GM18517 (cell line): ENCODE results near the gene PHF5A.

Experiments
- ATAC-seq: cut with Tn5 transposase; IDR thresholded peaks from one replicate; pipeline ENCODE4 v1.9.1; 2021; ENCODE audit warnings: mild to moderate bottlenecking, moderate library complexity; ENCODE audit not compliant: unreplicated experiment

PHF5A gene, protein sequence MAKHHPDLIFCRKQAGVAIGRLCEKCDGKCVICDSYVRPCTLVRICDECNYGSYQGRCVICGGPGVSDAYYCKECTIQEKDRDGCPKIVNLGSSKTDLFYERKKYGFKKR

DNA sequence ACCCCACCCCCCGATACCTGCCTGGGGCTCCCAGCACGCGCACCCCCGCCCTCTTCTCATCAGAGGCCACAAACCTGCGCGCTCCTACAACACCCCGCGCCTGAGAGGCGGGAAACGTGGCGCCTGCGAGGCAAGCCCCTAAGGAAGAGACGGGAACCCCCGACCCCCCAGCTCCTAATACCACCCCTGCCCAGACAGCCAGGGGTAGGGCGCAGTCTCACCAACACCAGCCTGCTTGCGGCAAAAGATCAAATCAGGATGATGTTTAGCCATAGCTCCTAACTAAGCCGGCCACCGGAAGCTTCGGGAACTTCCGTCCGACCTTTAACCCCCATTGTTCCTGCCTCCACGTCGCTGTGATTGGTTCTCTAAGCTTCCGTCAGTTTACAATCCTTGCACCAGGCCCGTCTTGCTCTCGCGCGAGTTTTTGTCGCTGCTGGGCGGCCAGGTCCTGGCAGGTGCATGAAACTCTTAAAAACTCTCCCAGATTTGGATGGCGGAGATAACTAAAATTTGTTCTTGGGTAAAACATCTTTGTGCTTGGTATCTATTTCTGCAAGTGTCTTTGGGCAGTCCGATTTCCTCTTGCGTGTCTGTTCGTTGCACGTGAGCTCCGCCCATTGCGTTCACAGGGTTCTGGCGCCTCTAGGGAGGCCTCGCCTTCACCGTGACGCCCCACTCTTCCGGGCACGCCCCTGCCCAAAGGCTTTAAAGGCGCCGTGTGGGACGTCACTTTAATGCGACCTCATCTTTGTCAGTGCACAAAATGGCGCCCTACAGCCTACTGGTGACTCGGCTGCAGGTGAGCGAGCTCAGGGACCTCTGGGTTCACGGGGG is at the start of gene PHF5A, which contains the start of gene ACO2:
Gene PHF5A (minus strand): TSS at position 312 of the 837 bp plus-strand sequence. CDS start 39 bp downstream, at position 273.
Gene ACO2 (plus strand): TSS at position 737 of the 837 bp plus-strand sequence. CDS start 30 bp downstream, at position 767.
- peak; percentile 83 for ATAC-seq

DNA sequence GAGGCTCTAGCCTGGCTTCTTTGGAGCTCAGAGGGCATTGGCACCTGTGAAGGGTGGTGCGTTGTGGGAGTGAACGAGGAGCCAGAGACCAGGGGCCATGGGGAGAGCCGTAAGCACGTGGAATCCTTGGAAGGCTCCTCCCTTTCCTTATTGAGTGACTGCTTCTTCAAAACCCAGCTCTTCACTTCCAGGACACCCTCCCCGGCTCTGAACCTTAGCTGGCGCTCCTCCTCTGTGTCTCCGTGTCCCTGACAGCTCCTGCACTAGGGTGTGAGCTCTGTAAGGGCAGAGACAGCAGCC is 49.5 kb upstream of the PHF5A start:
- no peak for ATAC-seq

DNA sequence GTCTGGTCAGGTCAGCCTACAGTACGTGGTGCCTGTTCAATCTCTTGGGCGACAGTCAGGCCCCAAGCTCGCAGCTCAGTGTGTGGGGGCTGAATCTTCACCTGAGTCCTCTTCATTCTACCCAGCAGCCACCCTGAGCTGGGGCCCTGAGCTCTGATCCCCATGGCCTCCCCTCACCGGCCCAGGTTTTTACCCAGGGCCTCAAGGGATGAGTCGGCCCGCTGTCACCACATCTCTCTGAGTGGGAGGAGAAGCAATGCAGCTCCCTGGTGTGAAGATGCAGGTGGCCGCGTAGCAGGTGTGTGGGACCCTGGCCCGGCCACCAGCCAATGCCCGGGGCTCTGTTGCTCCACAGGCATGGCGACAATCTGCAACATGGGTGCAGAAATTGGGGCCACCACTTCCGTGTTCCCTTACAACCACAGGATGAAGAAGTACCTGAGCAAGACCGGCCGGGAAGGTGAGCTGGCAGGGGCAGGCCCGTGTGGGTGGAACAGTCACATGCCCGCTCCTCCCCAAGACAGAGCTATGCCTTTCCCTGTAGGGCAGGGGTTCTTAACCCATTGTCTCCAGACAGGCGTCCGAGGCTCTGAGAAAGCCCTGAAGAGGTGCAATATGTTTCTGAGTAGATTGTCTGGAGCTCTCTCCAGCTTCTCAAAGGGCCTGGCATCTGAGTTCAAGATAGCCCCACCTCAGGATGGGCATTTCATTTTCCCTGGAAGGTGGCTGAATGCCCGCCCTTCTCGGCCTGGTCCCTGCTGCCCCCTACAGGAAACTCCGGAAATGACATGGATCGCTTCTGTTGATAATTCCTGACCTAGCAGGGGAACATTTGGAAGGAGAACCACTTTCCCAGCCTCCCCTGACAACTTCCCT is 48.9 kb upstream of the PHF5A start:
- ATAC-seq, result no peak

DNA sequence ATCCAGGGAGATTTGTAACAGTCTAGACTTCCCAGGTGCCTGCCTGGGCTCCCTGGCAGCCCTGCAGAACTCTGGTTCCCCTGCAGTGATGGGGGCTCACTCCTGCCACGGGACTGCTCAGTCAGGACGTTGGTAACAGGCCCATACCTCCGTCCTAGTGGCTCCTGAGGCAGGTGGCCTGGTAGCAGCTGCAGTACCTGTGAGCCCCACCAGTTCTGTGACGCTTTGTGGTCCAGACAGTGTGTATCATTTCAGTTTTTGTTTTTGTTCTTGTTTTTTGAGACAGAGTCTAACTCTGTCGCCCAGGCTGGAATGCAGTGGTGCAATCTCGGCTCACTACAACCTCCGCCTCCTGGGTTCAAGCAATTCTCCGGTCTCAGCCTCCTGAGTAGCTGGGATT is 48.0 kb upstream of the PHF5A start:
- ATAC-seq, result no peak

DNA sequence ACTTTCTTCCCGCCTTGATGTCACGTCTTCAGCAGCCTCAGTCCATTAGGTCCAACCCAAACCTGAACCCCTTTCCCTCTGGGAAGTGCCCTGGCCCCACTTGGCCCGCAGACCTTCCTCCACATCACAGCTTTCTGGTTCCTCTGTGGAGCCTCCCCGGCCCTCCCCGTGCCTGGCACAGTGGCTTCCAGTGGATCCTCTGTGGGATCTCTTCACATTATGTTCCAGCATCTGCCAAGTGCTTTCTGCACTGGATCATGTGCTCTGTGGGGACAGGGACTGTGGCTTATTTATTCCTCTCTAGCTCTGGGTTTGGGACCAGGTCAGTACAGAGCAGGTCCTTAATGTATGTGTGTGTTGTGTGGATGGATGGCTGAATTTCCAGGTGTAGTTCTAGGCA is 44.9 kb upstream of the PHF5A start:
- ATAC-seq, result no peak

DNA sequence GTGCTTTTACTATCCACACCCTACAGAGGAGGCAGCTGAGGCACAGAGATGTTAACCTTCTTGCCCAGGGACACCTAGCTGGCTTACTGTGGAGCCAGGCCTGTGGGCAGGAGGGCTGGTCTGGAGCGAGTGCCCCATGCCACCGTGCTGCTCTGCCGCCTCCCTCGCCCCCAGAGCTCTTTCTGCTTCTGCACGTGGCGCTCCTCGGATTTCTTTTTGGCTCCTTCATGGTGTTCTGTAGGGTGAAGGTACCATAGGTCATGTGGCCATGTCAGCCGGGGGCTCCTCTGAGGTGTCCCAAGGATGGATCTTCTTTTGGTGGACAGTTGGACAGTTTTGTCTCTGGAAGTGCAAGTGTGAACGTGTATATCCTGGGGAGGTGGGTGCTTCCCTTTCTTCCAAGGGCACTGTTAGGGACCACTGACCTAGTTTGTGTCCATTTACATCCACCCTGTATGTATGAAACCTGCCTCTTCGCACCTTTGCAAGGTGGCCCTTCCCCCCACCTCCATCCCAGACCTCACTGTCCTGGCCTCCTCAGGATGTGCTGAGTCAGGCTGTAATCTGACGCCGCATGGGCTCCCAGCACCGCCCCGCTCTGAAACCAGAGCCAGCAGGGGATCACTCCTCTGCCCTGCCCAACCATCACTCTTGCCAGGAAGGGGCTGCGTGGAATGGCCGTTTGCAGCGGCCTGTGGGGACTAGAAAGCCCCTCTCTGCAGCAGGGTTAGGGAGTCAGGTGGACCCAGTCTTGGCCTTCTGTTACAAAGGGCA is 44.1 kb upstream of the PHF5A start:
- no peak for ATAC-seq

DNA sequence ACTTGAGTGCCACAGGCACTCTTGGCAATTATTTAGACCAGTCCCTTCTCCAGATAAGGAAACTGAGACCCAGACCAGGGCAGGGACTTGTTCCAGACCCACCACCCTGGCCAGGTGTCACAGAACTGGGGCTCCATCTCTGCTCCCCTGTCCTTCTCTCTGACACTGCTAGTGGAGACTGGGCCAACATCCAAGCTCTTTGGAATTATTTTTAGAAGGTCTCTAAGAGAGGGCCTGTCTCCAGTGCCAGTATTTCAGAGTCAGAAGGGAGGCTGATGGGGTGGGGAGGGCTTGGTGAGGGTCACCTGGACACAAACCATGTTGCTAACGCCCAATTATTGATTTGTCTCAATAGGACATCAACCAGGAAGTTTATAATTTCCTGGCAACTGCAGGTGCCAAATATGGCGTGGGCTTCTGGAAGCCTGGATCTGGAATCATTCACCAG is 43.1 kb upstream of the PHF5A start:
- ATAC-seq, result no peak

DNA sequence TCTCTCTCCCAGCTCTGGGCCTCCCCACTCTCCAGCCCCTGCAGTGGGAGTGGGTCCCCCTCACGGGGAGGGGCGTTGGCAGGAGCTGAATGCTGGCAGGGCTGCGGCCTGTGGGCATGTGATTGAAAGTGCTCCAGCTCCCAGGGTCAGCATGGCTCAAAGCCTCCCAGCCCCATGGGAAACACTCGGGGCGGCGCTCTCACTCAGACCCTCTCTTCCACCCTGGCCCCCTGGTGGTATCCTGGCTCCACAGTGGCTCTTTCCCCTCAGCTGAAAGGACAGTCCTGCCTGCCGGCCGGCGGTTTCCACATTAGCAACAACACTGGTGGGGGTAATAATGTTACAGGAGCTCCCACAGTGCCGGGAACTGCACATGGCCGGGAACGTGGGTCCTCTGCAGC is 40.3 kb upstream of the PHF5A start:
- ATAC-seq, result no peak

DNA sequence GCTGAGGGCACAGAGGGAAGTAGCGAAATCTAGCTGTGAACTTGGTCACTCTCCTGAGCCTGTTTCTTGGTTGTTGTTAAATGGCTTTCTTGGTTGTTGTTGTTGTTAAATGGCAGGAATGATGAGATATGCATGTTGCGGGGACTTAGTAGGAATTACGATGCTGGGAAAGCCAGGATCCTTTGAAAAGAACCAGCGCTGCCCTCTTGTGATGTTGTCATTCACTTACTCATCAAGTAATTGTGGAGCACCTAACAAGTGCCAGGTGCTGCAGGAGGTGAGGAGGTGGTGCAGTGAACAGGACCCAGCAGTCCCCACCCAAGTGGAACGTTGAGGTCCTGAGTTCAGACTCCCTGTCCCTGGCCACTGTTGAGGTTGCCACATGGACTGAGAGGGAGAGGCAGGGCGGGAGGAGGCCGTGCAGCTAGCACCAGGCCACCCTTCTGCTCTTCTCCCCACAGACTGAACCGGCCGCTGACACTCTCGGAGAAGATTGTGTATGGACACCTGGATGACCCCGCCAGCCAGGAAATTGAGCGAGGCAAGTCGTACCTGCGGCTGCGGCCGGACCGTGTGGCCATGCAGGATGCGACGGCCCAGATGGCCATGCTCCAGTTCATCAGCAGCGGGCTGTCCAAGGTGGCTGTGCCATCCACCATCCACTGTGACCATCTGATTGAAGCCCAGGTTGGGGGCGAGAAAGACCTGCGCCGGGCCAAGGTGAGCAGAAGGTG is 39.0 kb upstream of the PHF5A start:
- ATAC-seq, result no peak

DNA sequence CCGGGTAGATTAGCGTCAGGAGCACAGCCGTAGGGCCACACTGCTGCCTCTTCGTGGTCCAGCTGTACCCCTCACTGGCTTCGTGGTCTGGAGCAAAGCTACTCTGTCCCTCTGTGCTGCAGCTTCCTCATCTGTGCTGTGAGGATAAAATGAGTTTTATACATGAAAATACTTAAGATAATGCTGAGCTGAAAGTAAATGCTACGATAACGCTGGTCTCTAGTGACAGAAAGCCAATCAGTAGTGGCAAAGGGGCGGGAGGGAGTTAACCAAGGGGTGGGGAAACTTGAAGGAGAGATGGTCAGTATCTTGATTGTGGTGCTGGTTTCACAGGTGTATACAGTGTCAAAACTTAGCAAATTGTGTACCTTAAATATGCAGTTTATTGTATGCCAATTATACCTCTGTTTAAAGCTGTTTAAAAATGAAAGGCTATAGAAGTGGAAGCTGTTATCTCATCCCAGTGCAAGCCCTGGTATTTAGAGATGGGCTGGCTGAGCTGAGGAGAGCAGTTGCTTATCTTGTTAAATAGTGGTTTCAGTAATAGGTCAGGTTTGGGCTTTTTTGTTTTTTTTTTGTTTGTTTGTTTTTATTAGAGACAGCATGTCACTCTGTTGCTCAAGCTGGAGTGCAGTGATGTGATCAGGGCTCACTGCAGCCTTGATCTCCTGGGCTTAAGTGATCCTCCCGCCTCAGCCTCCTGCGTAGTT is 37.2 kb upstream of the PHF5A start:
- ATAC-seq, result no peak

DNA sequence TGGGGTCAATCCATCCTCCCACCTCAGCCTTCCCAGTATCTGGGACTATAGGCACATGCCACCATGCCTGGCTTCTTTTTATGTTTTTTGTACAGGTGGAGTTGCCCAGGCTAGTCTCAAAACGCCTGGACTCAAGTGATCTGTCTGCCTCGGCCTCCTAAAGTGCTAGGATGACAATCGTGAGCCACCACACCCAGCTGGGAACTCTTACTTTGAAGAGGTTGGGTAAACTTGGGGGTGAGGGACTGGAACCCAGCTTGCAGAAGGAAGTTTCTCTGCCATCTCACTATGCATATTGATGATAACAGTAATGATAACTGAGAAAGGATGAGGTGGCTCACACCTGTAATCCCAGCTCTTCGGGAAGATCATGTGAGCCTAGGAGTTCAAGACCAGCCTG is 36.3 kb upstream of the PHF5A start:
- no peak for ATAC-seq

DNA sequence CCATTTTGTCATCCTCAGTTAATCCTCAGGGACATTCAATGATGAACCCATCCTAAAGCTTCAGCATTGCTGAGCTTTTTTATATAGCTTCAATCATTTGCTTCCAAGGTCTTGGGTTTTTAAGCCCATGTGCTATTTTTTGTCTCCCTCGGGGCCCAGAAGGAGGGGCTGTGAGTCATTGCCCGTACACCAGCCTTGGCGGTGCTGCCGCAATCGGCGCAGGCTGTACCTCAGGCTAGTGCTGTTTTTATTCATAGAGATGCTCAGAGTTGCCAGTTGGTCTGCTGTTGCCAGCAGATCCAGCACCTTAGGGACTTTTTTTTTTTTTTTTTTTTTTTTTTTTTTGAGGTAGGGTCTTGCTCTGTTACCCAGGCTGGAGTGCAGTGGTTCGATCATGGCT is 35.9 kb upstream of the PHF5A start:
- no peak for ATAC-seq

DNA sequence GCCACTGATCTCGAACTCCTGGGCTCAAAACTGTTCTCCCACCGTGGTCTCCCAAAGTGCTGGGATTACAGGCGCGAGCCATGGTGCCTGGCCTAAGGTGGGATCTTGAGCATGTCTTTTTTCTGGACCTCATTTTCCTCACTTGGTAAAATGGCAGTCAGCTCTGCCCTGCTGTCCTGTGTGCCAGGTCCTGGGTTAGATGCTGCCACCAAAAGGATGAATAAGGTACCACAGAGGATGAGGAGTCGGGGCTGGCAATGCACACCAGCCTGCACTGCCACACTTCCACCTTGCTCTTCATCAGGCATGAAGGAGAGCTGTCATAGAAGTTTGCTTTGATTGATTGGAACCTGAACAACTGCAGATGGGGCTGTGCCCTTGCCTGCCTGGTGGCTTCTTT is 32.7 kb upstream of the PHF5A start:
- ATAC-seq, result no peak

DNA sequence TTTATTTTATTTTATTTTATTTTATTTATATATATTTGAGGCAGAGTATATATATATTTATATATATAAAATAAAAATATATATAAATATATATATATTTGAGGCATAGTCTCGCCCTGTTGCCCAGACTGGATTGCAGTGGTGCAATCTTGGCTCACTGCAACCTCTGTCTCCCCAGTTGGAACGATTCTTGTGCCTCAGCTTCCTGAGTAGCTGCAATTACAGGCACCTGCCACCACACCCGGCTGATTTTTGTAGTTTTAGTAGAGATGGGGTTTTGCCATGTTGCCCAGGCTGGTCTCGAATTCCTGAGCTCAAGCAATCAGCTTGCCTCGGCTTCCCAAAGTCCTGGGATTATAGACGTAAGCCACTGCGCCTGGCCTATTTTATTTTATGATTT is 31.8 kb upstream of the PHF5A start:
- ATAC-seq, result no peak

DNA sequence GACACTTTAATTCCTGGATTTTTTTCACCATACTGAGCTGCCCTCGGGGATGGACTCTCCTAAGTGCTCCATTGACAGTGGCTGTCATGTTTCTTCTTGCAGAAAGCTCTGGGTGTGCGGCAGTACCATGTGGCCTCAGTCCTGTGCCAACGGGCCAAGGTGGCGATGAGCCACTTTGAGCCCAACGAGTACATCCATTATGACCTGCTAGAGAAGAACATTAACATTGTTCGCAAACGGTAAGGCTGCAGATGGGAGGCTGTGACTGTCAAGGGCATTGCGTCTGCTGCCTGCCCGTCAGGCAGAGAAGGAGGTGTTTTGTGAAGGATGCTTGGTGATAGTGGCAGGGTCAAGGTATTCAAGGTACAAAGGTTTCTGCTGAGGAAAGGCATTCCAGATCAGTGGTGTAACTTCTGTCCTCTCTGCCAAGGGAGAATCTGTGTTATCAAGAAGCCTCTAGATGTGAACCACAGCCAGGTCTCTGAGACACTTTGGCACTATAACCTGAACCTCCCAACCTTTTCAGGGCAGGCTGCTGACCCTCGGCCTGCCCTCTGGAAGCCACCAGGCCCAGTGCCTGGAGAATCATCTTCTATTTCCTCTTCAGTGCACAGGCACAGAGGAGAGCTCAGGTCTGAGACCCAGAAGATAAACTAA is 31.3 kb upstream of the PHF5A start:
- no peak for ATAC-seq

DNA sequence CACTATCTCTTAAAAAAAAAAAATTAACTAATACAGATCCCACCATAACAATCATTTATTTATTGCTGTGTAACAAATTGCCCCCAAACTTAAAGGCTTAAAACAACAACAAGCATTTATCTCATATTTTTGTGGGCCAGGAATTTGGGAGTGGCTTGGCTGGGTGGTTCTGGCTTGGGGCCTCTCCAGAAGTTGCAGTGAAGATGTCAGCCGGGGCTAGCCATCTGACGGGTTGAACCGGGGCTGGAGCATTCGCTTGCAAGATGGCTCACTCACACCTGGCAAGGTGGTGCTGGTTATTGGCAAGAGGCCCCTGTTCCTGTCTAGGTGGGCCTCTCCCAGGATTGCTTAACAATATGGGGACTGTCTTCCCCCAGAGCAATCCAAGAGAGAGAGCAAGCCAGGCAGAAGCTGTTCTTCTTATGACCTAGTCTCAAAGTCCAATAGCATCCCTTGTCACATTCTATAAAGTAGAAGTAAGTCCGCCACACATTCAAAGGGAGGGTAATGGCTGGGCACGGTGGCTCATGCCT is 29.9 kb upstream of the PHF5A start:
- no peak for ATAC-seq

DNA sequence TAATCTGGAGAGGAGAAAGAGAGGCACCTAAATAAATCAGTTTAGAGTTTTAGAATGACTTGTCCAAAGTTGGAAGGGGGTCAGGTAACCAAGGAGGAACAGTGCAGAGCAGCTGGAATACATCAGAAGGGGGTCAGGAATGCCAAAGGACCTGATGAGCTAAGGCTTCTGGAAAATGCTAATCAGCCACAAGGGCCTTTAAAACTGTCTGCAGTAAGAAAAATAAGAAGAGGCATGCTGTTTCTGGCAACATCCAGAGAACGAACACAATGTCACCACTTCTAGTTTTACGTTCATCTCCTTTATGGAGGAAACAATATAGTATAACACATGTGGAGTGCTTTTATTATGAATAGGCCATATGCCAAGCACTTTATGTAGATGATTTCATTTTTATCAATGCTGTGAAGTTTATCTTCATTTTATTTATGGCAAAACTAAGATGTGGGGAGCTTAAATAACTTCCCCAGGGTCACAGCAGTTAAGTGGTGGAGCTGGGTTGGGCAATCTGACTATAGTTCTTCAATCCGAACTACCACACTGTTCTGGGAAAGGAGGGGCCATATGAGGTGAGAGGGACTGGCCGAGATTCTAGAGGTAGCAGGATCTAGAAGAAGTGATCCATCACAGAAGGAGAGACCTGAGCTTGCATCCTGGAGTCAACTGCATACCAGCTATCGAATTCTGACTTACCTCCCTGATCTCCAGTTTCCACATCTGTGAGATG is 23.0 kb upstream of the PHF5A start:
- no peak for ATAC-seq
